ENCODE data around the gene CYTH4.
"Not testable (repeated sequence)": the region's sequence is repeated elsewhere in the genome, so short reads cannot be mapped to it uniquely, and the experiment has no call there.

CYTH4 gene

GRCh38 chr22:37249986-37250385 is 32.3 kb upstream of the CYTH4 start:
- DNase-seq (ENCODE audit: low spot score): no peak
- TF ChIP-seq CTCF (IDR thresholded peaks at IDR 0.05; ENCODE audit: borderline replicate concordance, control extremely low read depth, extremely low read depth, insufficient read depth, missing control alignments): no peak
- in situ Hi-C loops (cut with MboI; ENCODE audit: low sequenced_read_pairs, unreplicated experiment): no loop called here

GRCh38 chr22:37251836-37252235 is 30.5 kb upstream of the CYTH4 start:
- DNase-seq (ENCODE audit: low spot score): not testable (repeated sequence)

GRCh38 chr22:37253126-37253660 is 29.1 kb upstream of the CYTH4 start:
- in situ Hi-C loops (cut with MboI; ENCODE audit: low sequenced_read_pairs, unreplicated experiment): no loop called here
- no peak for TF ChIP-seq CTCF (IDR thresholded peaks at IDR 0.05; ENCODE audit: borderline replicate concordance, control extremely low read depth, extremely low read depth, insufficient read depth, missing control alignments)

More at GRCh38 chr22:37251836-37252235, 30.5 kb upstream of the CYTH4 start:
- in situ Hi-C loops (cut with MboI; ENCODE audit: low sequenced_read_pairs, unreplicated experiment): not testable (repeated sequence)

GRCh38 chr22:37254209-37254866 is 28.0 kb upstream of the CYTH4 start:
- DNase-seq (ENCODE audit: low spot score): no peak
- no peak for TF ChIP-seq CTCF (IDR thresholded peaks at IDR 0.05; ENCODE audit: borderline replicate concordance, control extremely low read depth, extremely low read depth, insufficient read depth, missing control alignments)
- in situ Hi-C loops (cut with MboI; ENCODE audit: low sequenced_read_pairs, unreplicated experiment): no loop called here

More at GRCh38 chr22:37253126-37253660, 29.1 kb upstream of the CYTH4 start:
- DNase-seq (ENCODE audit: low spot score): no peak

GRCh38 chr22:37254867-37255233 is 27.5 kb upstream of the CYTH4 start:
- TF ChIP-seq CTCF (IDR thresholded peaks at IDR 0.05; ENCODE audit: borderline replicate concordance, control extremely low read depth, extremely low read depth, insufficient read depth, missing control alignments): no peak
- DNase-seq (ENCODE audit: low spot score): no peak
- in situ Hi-C loops (cut with MboI; ENCODE audit: low sequenced_read_pairs, unreplicated experiment): no loop called here

GRCh38 chr22:37255558-37256006 is 26.7 kb upstream of the CYTH4 start:
- TF ChIP-seq CTCF (IDR thresholded peaks at IDR 0.05; ENCODE audit: borderline replicate concordance, control extremely low read depth, extremely low read depth, insufficient read depth, missing control alignments): no peak
- DNase-seq (ENCODE audit: low spot score): no peak
- in situ Hi-C loops (cut with MboI; ENCODE audit: low sequenced_read_pairs, unreplicated experiment): no loop called here

GRCh38 chr22:37256075-37256726 is 26.1 kb upstream of the CYTH4 start:
- in situ Hi-C loops (cut with MboI; ENCODE audit: low sequenced_read_pairs, unreplicated experiment): no loop called here
- no peak for TF ChIP-seq CTCF (IDR thresholded peaks at IDR 0.05; ENCODE audit: borderline replicate concordance, control extremely low read depth, extremely low read depth, insufficient read depth, missing control alignments)
- DNase-seq (ENCODE audit: low spot score): no peak

All from GM13976 (cell line).